Spinal cord (tissue), 10 donors: ENCODE measurements around the gene GLYR1. TPM values are rescaled to one million over a fixed set of nuclear protein-coding genes. Genes with fewer than 3 reads are reported as not detected.

Experiments used
- DNase-seq, 6 donors: peaks; one replicate each; pipeline versions ENCODE4 v3.0.0 to v3.0.0-alpha.2; 2013 to 2015; ENCODE audit warnings: low spot score in 6 of 6, low read depth in 4 of 6
- H3K27ac ChIP-seq: one replicate; pipeline ENCODE4 v1.5.1; 2013; ENCODE audit warnings: low read depth, low read length, control low read depth
- H3K27me3 ChIP-seq: one replicate; pipeline ENCODE4 v1.6.1; 2013; ENCODE audit warnings: low read length; ENCODE audit not compliant: control insufficient read depth, insufficient read depth
- H3K36me3 ChIP-seq: one replicate; pipeline ENCODE4 v1.6.1; 2013; ENCODE audit warnings: low read length; ENCODE audit not compliant: control insufficient read depth, insufficient read depth
- H3K4me1 ChIP-seq: one replicate; pipeline ENCODE4 v1.6.1; 2013; ENCODE audit warnings: low read length; ENCODE audit not compliant: control insufficient read depth, insufficient read depth
- H3K4me3 ChIP-seq: one replicate; pipeline ENCODE4 v1.5.1; 2013; ENCODE audit warnings: low read depth, low read length, control low read depth
- H3K9me3 ChIP-seq: one replicate; pipeline ENCODE4 v1.6.1; 2013; ENCODE audit warnings: low read length; ENCODE audit not compliant: control insufficient read depth, insufficient read depth
- WGBS: methylation state at CpG from one replicate; pipeline ENCODE4 v1.1.5; 2013; ENCODE audit warnings: missing lambda C conversion rate; ENCODE audit not compliant: insufficient coverage; 5-methylcytosine and 5-hydroxymethylcytosine counted together
- polyA plus RNA-seq, 2 donors: library from polyadenylated mRNA; unstranded; fragments of 120-200 nt; gene quantifications; one replicate each; pipeline ENCODE4 v1.2.1, GENCODE V29; 2013; ENCODE audit not compliant: insufficient read length in 2 of 2
- total RNA-seq, 2 donors: library from RNA; depleted of rRNA in 1 of 2; stranded (reverse); fragments of 120-200 nt in 1 of 2; fragments of >200 nt in 1 of 2; gene quantifications; one replicate each; pipeline versions ENCODE4 v1.2.3 to v1.2.4, GENCODE V29; 2013 to 2014
- donor health status: healthy.

GLYR1 gene
- total and polyA plus RNA-seq, 4 donors = 52.5 to 134 (median 80.3) TPM

- Histone ChIP-seq H3K27me3 (no peaks in the 10 kb centered on the region), H3K4me1 (peaks cover 20% of the 10 kb centered on the region), H3K27ac (no peak overlapping the region), H3K4me3 (no peak overlapping the region), H3K9me3 (no peaks in the 10 kb centered on the region), H3K36me3 (peaks cover 69% of the 10 kb centered on the region)
- 94% methylated on average over 22 of the region's 22 CpGs for WGBS
- DNase-seq = no peak
Measured at GRCh38 chr16:4797805-4798252, 49.3 kb downstream of the GLYR1 start.

GRCh38 chr16:4796982-4797804 is 49.9 kb downstream of the GLYR1 start:
- Histone ChIP-seq H3K4me1 (peaks cover 20% of the 10 kb centered on the region), H3K9me3 (no peaks in the 10 kb centered on the region), H3K27me3 (no peaks in the 10 kb centered on the region), H3K36me3 (peaks cover 69% of the 10 kb centered on the region), H3K27ac (no peak overlapping the region), H3K4me3 (no peak overlapping the region)
- no peak for DNase-seq
- WGBS = 93% methylated on average over 13 of the region's 21 CpGs

GRCh38 chr16:4795828-4796572 is 51.1 kb downstream of the GLYR1 start:
- Histone ChIP-seq H3K36me3 (peaks cover 63% of the 10 kb centered on the region), H3K27ac (no peak overlapping the region)
- no peak for DNase-seq

GRCh38 chr16:4795181-4795827 is 51.8 kb downstream of the GLYR1 start, which contains the start of gene SMIM22:
SMIM22 (plus strand) TSS chr16:4795369; CDS start chr16:4795735, 366 bp downstream.
- Histone ChIP-seq H3K27ac (no peak within 1 kb of the TSS), H3K36me3 (peaks cover 56% of the 10 kb centered on the region), H3K4me1 (peaks cover 4% of the 10 kb centered on the region), H3K27me3 (no peaks in the 10 kb centered on the region), H3K9me3 (no peaks in the 10 kb centered on the region), H3K4me3 (no peak within 1 kb of the TSS)
- no peak for DNase-seq
- 69% methylated on average over 14 of the region's 14 CpGs for WGBS

More at GRCh38 chr16:4795828-4796572, 51.1 kb downstream of the GLYR1 start:
- H3K27me3 ChIP-seq = no peaks in the 10 kb centered on the region
- peaks cover 10% of the 10 kb centered on the region for H3K4me1 ChIP-seq
- no peak overlapping the region for H3K4me3 ChIP-seq
- WGBS = 91% methylated on average over 26 of the region's 30 CpGs
- no peaks in the 10 kb centered on the region for H3K9me3 ChIP-seq

- DNase-seq = no peak
- no peaks in the 10 kb centered on the region for H3K27me3 ChIP-seq
- H3K4me3 ChIP-seq = no peak overlapping the region
- H3K27ac ChIP-seq = no peak overlapping the region
- H3K36me3 ChIP-seq = peaks cover 33% of the 10 kb centered on the region
- H3K4me1 ChIP-seq = no peaks in the 10 kb centered on the region
- WGBS = 76% methylated on average over 3 of the region's 13 CpGs
- no peaks in the 10 kb centered on the region for H3K9me3 ChIP-seq
Measured at GRCh38 chr16:4792951-4793513, 54.1 kb downstream of the GLYR1 start.

GRCh38 chr16:4790871-4791270 is 56.2 kb downstream of the GLYR1 start:
- no peaks in the 10 kb centered on the region for H3K27me3 ChIP-seq
- no peaks in the 10 kb centered on the region for H3K4me1 ChIP-seq
- peaks cover 12% of the 10 kb centered on the region for H3K36me3 ChIP-seq
- no peak overlapping the region for H3K4me3 ChIP-seq
- 83% methylated on average over 4 of the region's 10 CpGs for WGBS
- H3K9me3 ChIP-seq = no peaks in the 10 kb centered on the region
- peak in 1 of 6 donors; percentile 5 for DNase-seq
- H3K27ac ChIP-seq = no peak overlapping the region

- no peaks in the 10 kb centered on the region for H3K27me3 ChIP-seq
- H3K4me3 ChIP-seq = no peak overlapping the region
- no peaks in the 10 kb centered on the region for H3K9me3 ChIP-seq
- 83% methylated on average over 9 of the region's 10 CpGs for WGBS
- DNase-seq = no peak
- H3K36me3 ChIP-seq = peaks cover 6% of the 10 kb centered on the region
- no peaks in the 10 kb centered on the region for H3K4me1 ChIP-seq
- no peak overlapping the region for H3K27ac ChIP-seq
Measured at GRCh38 chr16:4790261-4790660, 56.8 kb downstream of the GLYR1 start.

GRCh38 chr16:4788910-4789309 is 58.2 kb downstream of the GLYR1 start:
- no peaks in the 10 kb centered on the region for H3K27me3 ChIP-seq
- WGBS = 86% methylated on average over 2 of the region's 7 CpGs
- no peak overlapping the region for H3K27ac ChIP-seq
- no peaks in the 10 kb centered on the region for H3K36me3 ChIP-seq
- DNase-seq = no peak
- H3K4me3 ChIP-seq = no peak overlapping the region
- H3K4me1 ChIP-seq = no peaks in the 10 kb centered on the region
- H3K9me3 ChIP-seq = no peaks in the 10 kb centered on the region

- no peaks in the 10 kb centered on the region for H3K27me3 ChIP-seq
- no peaks in the 10 kb centered on the region for H3K9me3 ChIP-seq
- DNase-seq = no peak
- no peaks in the 10 kb centered on the region for H3K4me1 ChIP-seq
- H3K36me3 ChIP-seq = no peaks in the 10 kb centered on the region
- no peak overlapping the region for H3K27ac ChIP-seq
- H3K4me3 ChIP-seq = no peak overlapping the region
- WGBS = 82% methylated on average over 8 of the region's 9 CpGs
Measured at GRCh38 chr16:4788489-4788889, 58.6 kb downstream of the GLYR1 start.
